MM.1S (cell line): ENCODE results near the gene AVL9.

ENCODE experiments used
- DNase-seq: peaks from one replicate; pipeline ENCODE4 v3.0.0-alpha.2; 2015
- H2AFZ ChIP-seq: fragments of 300-600 bp; sonication (generic); 2 replicates; pipeline ENCODE4 v1.6.0; 2016; ENCODE audit warnings: antibody characterized with exemption, low read length
- H3F3A ChIP-seq: fragments of 300-600 bp; sonication (generic); 2 replicates; pipeline ENCODE4 v1.6.1; 2016; ENCODE audit warnings: mild to moderate bottlenecking, antibody characterized with exemption, low read length, moderate library complexity, mixed read lengths; ENCODE audit not compliant: insufficient read depth
- H3K27ac ChIP-seq: fragments of 300-600 bp; sonication (generic); 2 replicates; pipeline ENCODE4 v1.5.1; 2016; ENCODE audit warnings: mild to moderate bottlenecking, low read length
- H3K27me3 ChIP-seq: fragments of 300-600 bp; sonication (generic); replicated peaks from 2 replicates; pipeline ENCODE4 v1.6.0; 2016; ENCODE audit warnings: low read length; ENCODE audit not compliant: insufficient read depth
- H3K36me3 ChIP-seq: fragments of 300-600 bp; sonication (generic); replicated peaks from 2 replicates; pipeline ENCODE4 v1.6.1; 2016; ENCODE audit warnings: mild to moderate bottlenecking, low read length, mixed read lengths; ENCODE audit not compliant: insufficient read depth
- H3K4me1 ChIP-seq: fragments of 300-600 bp; sonication (generic); 2 replicates; pipeline ENCODE4 v1.6.1; 2016; ENCODE audit warnings: low read length, mixed read lengths
- H3K4me2 ChIP-seq: fragments of 300-600 bp; sonication (generic); 2 replicates; pipeline ENCODE4 v1.6.0; 2016; ENCODE audit warnings: low read depth, low read length
- H3K4me3 ChIP-seq: fragments of 300-600 bp; sonication (generic); 2 replicates; pipeline ENCODE4 v1.5.1; 2016; ENCODE audit warnings: low read length, mixed read lengths
- H3K79me2 ChIP-seq: fragments of 300-600 bp; sonication (generic); 2 replicates; pipeline ENCODE4 v1.6.1; 2016; ENCODE audit warnings: mixed run types, low read length, mixed read lengths
- H3K9ac ChIP-seq: fragments of 300-600 bp; sonication (generic); 2 replicates; pipeline ENCODE4 v1.6.1; 2016; ENCODE audit warnings: low read length, mixed read lengths
- H3K9me2 ChIP-seq: fragments of 300-600 bp; sonication (generic); replicated peaks from 2 replicates; pipeline ENCODE4 v1.6.1; 2016; ENCODE audit warnings: mild to moderate bottlenecking, low read length, mixed read lengths; ENCODE audit not compliant: insufficient read depth
- H3K9me3 ChIP-seq: fragments of 300-600 bp; sonication (generic); replicated peaks from 2 replicates; pipeline ENCODE4 v1.6.1; 2016; ENCODE audit warnings: mild to moderate bottlenecking, low read length, mixed read lengths; ENCODE audit not compliant: insufficient read depth
- H4K20me1 ChIP-seq: fragments of 300-600 bp; sonication (generic); 2 replicates; pipeline ENCODE4 v1.6.1; 2016; ENCODE audit warnings: mild to moderate bottlenecking, low read length, moderate library complexity, mixed read lengths; ENCODE audit not compliant: insufficient read depth
- EZH2 ChIP-seq: fragments of 300-600 bp; sonication (generic); optimal IDR thresholded peaks from 2 replicates; pipeline ENCODE3; 2017; ENCODE audit warnings: low read depth, mild to moderate bottlenecking, antibody characterized with exemption, low read length, mixed read lengths
- EZH2phosphoT487 ChIP-seq: fragments of 300-600 bp; sonication (generic); IDR thresholded peaks from 2 replicates; pipeline ENCODE4 v1.6.1; 2018; ENCODE audit warnings: antibody characterized with exemption, low read length
- TF ChIP-seq, protein P1 (sequence below): fragments of 300-600 bp; sonication (generic); IDR thresholded peaks from 2 replicates; pipeline ENCODE4 v1.5.1; 2016; ENCODE audit warnings: antibody characterized with exemption, low read length, mixed read lengths

The AVL9 gene

GRCh38 chr7:32513210-32513609, 17.9 kb downstream of the AVL9 start:
- Histone ChIP-seq H3K79me2 (peaks cover 86% of the 10 kb centered on the region), H2AFZ (no peak overlapping the region), H3K9me3 (0 out of 2 replicates have a peak, but pooled peaks cover 2% of the 10 kb centered on the region), H3F3A (0 out of 2 replicates have a peak, but pooled peaks cover 4% of the 10 kb centered on the region), H3K4me3 (no peak overlapping the region), H4K20me1 (0 out of 2 replicates have a peak, but pooled peaks cover 2% of the 10 kb centered on the region), H3K4me1 (no peaks in the 10 kb centered on the region), H3K27me3 (no peaks in the 10 kb centered on the region), H3K9me2 (no peaks in the 10 kb centered on the region), H3K9ac (no peak overlapping the region), H3K27ac (no peak overlapping the region), H3K36me3 (no peaks in the 10 kb centered on the region), H3K4me2 (no peak overlapping the region)
- no peak for DNase-seq
- TF ChIP-seq EZH2phosphoT487 = no peak
- no peak for TF ChIP-seq EZH2
- TF ChIP-seq, protein P1, sequence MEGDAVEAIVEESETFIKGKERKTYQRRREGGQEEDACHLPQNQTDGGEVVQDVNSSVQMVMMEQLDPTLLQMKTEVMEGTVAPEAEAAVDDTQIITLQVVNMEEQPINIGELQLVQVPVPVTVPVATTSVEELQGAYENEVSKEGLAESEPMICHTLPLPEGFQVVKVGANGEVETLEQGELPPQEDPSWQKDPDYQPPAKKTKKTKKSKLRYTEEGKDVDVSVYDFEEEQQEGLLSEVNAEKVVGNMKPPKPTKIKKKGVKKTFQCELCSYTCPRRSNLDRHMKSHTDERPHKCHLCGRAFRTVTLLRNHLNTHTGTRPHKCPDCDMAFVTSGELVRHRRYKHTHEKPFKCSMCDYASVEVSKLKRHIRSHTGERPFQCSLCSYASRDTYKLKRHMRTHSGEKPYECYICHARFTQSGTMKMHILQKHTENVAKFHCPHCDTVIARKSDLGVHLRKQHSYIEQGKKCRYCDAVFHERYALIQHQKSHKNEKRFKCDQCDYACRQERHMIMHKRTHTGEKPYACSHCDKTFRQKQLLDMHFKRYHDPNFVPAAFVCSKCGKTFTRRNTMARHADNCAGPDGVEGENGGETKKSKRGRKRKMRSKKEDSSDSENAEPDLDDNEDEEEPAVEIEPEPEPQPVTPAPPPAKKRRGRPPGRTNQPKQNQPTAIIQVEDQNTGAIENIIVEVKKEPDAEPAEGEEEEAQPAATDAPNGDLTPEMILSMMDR = no peak

DNA sequence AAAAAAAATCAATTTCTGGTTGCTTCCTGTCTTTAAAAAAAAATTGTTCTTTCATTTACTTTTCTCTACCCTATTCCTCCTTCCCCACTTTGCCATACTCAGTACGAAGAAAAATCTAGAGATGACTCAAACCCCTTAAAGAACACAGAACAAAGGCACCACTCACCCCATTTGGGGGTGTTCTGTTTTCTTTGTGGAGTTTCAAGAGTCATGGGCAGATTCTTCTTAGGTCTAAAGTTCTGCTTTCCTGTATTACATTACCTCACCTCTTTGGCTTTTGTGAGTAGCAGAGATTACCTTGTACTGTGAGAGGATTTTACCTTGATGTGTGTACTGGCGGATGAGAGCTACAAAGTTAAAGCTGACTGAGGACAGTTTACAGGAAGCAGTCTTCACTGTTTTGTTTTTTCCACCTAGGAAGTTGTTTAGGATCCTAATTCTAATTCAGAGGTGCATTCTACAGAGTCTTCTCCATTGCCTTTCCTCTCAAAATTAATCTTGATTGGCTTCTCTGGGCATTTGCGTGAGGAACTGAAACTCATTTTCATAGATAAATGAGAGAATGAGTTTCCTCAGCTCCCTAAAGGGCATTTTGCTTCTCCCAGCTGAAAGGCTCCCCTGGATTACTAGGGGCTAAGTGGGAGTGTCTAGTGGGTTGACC, 20.7 kb downstream of the AVL9 start:
- peaks cover 78% of the 10 kb centered on the region for H3K79me2 ChIP-seq
- H3K36me3 ChIP-seq = no peaks in the 10 kb centered on the region
- no peaks in the 10 kb centered on the region for H3K27me3 ChIP-seq
- no peak overlapping the region for H3K9ac ChIP-seq
- H3F3A ChIP-seq = 0 out of 2 replicates have a peak, but pooled peaks cover 4% of the 10 kb centered on the region
- no peaks in the 10 kb centered on the region for H3K4me1 ChIP-seq
- peaks cover 2% of the 10 kb centered on the region; the same call in 1 of the 2 replicates for H3K9me3 ChIP-seq
- H2AFZ ChIP-seq = no peak overlapping the region
- TF ChIP-seq EZH2phosphoT487 = no peak
- no peak for TF ChIP-seq EZH2
- TF ChIP-seq, protein P1 = no peak
- no peak overlapping the region for H3K4me3 ChIP-seq
- H4K20me1 ChIP-seq = 0 out of 2 replicates have a peak, but pooled peaks cover 2% of the 10 kb centered on the region
- no peak for DNase-seq
- H3K4me2 ChIP-seq = no peak overlapping the region
- H3K9me2 ChIP-seq = no peaks in the 10 kb centered on the region
- no peak overlapping the region for H3K27ac ChIP-seq

GRCh38 chr7:32516551-32517100, 21.3 kb downstream of the AVL9 start:
- Histone ChIP-seq H3K27me3 (no peaks in the 10 kb centered on the region), H3K27ac (no peak overlapping the region), H3K4me3 (no peak overlapping the region), H3K9me3 (peaks cover 2% of the 10 kb centered on the region; the same call in 1 of the 2 replicates), H3K4me2 (no peak overlapping the region), H3K36me3 (no peaks in the 10 kb centered on the region), H3F3A (0 out of 2 replicates have a peak, but pooled peaks cover 4% of the 10 kb centered on the region), H3K4me1 (no peaks in the 10 kb centered on the region), H2AFZ (no peak overlapping the region), H3K9me2 (no peaks in the 10 kb centered on the region), H3K79me2 (peaks cover 76% of the 10 kb centered on the region), H4K20me1 (0 out of 2 replicates have a peak, but pooled peaks cover 2% of the 10 kb centered on the region), H3K9ac (no peak overlapping the region)
- no peak for DNase-seq
- TF ChIP-seq, protein P1 = no peak
- TF ChIP-seq EZH2 (no peak), EZH2phosphoT487 (no peak)
